ENCODE data around the gene PHLPP1.
A peak's percentile ranks its signal among the peaks of the same experiment; 100 is the strongest.
"Not testable (repeated sequence)": the region's sequence is repeated elsewhere in the genome, so short reads cannot be mapped to it uniquely, and the experiment has no call there.

PHLPP1 gene

DNA sequence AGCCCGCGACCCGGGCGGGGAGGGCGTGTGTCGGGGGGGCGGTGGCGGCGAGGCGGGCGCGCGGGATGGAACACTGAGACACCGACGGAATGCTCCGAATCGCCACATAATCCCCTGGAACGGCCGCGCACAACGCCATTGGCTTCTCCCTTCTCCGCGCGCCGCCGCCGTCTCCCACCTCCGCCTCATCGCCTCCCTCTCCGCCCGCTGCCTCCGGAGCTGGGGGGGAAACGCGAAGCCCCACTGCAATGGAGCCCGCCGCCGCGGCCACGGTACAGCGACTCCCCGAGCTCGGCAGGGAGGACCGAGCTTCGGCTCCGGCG is at the start of gene PHLPP1:
Gene PHLPP1 (plus strand): TSS at position 106 of the 323 bp plus-strand sequence. CDS start 143 bp downstream, at position 249.
- DNase-seq (ENCODE audit: insufficient read length, low spot score) (no peak), FAIRE-seq (no peak)
- TF ChIP-seq POLR2A (IDR thresholded peaks at IDR 0.05; ENCODE audit: low read depth, low read length), result peak; percentile 85

DNA sequence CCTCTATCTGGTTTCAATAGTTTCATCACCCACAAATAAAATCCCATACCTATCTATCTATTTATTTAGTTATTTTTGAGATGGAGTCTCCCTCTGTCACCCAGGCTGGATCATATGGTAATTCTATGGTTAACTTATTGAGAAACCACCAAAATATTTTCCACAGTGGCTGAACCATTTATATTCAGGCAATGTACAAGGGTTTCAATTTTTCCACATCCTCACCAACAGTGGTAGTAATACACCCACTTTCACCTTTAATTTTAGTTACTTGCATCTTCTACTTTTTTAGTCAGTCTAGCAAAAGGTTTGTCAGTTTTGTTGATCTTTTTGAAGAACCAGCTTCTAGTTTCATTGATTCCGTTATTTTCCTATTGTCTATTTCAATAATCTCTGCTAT is 46.1 kb upstream of the PHLPP1 start:
- TF ChIP-seq POLR2A (IDR thresholded peaks at IDR 0.05; ENCODE audit: low read depth, low read length), result no peak

DNA sequence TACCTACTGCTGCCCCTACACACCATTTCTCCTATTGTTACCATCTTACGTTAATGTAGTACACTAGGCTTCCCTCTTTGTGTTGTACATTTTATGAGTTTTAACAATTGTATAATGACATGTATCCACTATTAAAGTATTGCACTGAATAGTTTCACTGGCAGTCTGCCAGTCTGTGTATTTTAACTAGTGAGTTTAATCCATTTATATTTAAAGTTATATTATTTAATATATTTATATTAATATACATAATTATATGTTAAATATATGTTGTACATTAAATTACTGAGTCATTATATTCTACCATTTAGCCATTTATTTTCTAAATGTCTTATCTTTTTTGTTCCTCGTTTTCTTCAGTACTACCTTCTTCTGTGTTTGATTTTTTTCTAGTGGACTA is 44.8 kb upstream of the PHLPP1 start:
- FAIRE-seq (no peak), DNase-seq (ENCODE audit: insufficient read length, low spot score) (no peak)
- TF ChIP-seq POLR2A (IDR thresholded peaks at IDR 0.05; ENCODE audit: low read depth, low read length), result no peak

More for the DNA sequence above, 46.1 kb upstream of the PHLPP1 start:
- DNase-seq (ENCODE audit: insufficient read length, low spot score) (no peak), FAIRE-seq (no peak)

DNA sequence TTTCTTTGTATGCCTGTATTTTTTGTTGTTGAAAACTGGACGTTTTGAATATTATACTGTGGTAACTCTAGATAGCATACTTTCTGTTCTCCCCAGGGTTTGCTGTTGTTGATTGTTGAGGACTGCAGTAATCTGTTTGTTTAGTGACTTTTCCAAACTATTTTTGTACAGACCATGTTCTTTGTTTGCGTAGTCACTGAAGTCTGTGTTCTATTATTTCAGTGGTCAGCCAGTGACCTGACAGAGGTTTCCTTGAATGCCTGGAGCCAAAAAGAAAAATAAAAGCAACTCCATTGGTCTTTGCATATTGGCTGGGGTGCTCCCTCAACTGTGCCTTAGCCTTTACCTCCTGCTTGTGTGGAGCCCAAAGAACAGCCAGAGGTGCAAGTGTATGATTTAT is 42.7 kb upstream of the PHLPP1 start:
- FAIRE-seq (no peak), DNase-seq (ENCODE audit: insufficient read length, low spot score) (no peak)
- TF ChIP-seq POLR2A (IDR thresholded peaks at IDR 0.05; ENCODE audit: low read depth, low read length), result no peak

DNA sequence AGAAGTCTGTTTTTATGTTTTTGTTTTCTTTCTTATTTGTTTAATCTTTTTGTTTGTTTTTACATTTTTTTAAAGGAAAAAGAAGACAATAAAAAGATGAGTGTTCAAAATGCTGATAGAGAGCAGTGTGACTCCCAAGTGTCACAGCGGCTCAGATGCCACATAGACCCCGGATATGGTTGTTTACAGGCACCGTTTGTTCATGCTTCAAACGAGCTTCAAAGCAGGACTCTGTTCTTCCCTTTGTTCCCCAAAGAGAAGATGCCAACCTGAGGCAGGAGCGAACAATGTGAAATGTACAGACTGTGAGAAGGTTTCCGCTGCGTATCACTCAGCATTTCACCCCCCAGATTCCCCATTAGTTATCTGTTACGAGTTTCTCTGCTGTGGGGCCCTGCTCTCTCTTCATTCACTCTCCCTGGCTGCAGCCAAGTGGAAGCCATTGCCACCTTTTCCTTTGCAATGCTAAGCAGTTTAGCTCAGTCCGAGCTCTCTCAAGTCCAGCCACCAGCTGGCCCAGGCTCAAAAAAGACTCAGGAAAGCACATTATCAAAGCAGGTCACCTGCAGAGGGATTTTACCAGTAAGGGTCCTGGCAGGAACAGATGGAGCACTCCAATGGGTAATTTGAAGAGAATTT is 36.4 kb upstream of the PHLPP1 start:
- DNase-seq (ENCODE audit: insufficient read length, low spot score) (no peak), FAIRE-seq (no peak)
- TF ChIP-seq POLR2A (IDR thresholded peaks at IDR 0.05; ENCODE audit: low read depth, low read length), result no peak

DNA sequence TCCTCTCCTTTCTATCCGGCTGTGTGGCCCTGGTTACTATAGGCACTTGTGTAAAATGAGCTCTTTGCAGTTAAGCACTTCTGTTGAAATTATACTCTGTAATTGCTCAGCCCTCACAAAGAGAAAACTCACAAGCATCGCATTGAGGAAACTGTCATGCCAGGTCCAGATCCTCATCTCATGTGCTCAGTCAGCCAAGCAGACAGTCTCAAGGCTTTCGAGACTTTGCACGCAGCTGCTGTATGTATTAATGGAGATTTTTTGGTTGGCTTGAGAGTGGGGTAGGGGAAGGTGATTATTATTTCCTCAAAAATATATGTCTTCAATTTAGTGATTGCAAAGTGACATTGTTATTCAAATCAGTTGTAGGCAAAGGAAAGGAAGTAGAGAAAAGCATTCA is 33.0 kb upstream of the PHLPP1 start:
- DNase-seq (ENCODE audit: insufficient read length, low spot score) (no peak), FAIRE-seq (no peak)
- TF ChIP-seq POLR2A (IDR thresholded peaks at IDR 0.05; ENCODE audit: low read depth, low read length), result no peak

GRCh38 chr18:62683935-62684334 is 31.4 kb upstream of the PHLPP1 start:
- FAIRE-seq (no peak), DNase-seq (ENCODE audit: insufficient read length, low spot score) (no peak)
- no peak for TF ChIP-seq POLR2A (IDR thresholded peaks at IDR 0.05; ENCODE audit: low read depth, low read length)

DNA sequence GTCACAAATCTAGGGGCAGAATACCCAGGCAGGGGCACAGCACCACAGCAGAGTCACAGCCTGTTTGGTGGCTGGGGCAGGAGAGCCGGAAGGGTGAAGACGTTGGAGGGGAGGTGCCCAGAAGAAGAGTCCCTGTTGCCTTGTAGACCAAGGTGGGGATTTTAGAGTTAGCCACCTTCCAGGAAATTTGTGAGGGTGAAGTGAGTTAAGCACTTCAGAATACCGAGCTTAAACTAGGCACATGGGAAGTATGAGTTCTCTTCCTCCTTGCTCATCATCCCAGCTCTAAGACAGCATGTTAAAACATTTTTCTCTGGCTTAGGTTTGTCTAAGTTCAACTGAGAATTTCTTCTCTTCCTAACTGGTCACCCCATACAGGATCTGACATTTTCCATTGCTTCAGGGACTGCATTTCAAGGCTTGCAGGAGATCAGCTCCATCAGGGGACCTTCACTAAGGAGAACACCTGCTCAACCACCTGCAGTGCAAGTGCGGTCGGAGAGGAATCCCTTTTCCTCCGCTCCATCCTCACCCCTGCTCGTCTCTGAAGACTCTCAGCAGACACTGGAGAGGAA is 26.5 kb upstream of the PHLPP1 start:
- FAIRE-seq (no peak), DNase-seq (ENCODE audit: insufficient read length, low spot score) (no peak)
- TF ChIP-seq POLR2A (IDR thresholded peaks at IDR 0.05; ENCODE audit: low read depth, low read length), result no peak

GRCh38 chr18:62690236-62690815 is 25.0 kb upstream of the PHLPP1 start:
- DNase-seq (ENCODE audit: insufficient read length, low spot score), result no peak
- no peak for FAIRE-seq
- no peak for TF ChIP-seq POLR2A (IDR thresholded peaks at IDR 0.05; ENCODE audit: low read depth, low read length)

GRCh38 chr18:62693659-62694058 is 21.7 kb upstream of the PHLPP1 start:
- FAIRE-seq, result no peak
- no peak for DNase-seq (ENCODE audit: insufficient read length, low spot score)
- no peak for TF ChIP-seq POLR2A (IDR thresholded peaks at IDR 0.05; ENCODE audit: low read depth, low read length)

- TF ChIP-seq POLR2A (IDR thresholded peaks at IDR 0.05; ENCODE audit: low read depth, low read length), result no peak
- DNase-seq (ENCODE audit: insufficient read length, low spot score) (no peak), FAIRE-seq (no peak)
Observed at GRCh38 chr18:62697636-62698035, 17.7 kb upstream of the PHLPP1 start.

DNA sequence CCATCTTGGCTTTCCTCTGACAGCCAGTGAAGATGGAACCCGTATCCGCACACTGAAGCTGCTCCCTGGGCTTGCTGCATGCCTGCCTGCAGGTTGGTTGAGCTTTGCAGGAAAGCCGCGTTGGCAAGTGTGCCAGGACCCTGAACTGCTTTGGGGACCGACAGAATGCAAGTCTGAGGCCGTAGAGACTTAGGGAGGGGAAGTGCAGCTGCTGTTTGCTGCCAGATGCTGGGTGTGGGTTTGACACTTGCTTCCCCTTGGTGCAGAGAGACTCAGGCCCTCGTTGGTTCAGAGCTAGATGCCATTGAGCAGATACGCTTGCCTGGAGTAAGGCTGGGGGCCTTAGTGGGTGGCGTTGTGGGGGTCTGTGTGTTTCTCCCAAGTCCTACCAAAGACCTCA is 13.1 kb upstream of the PHLPP1 start:
- FAIRE-seq, result no peak
- TF ChIP-seq POLR2A (IDR thresholded peaks at IDR 0.05; ENCODE audit: low read depth, low read length), result no peak
- no peak for DNase-seq (ENCODE audit: insufficient read length, low spot score)

DNA sequence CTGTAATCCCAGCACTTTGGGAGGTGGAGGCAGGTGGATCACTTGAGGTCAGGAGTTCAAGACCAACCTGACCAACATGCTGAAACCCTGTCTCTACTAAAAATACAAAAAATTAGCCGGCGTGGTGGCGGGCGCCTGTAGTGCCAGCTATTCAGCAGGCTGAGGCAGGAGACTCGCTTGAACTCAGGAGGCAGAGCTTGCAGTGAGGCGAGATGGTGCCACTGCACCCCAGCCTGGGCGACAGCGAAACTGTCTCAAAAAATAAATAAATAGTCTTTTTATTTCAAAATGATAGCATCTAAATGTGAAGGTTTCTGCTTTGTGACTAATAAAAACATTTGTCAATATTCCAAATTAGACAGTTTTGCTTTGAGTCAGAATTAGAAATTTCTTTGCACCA is 8.5 kb upstream of the PHLPP1 start:
- FAIRE-seq; DNase-seq (ENCODE audit: insufficient read length, low spot score): not testable (repeated sequence)

- not testable (repeated sequence) for FAIRE-seq; DNase-seq (ENCODE audit: insufficient read length, low spot score)
Observed at GRCh38 chr18:62709908-62710307, 5.4 kb upstream of the PHLPP1 start.

DNA sequence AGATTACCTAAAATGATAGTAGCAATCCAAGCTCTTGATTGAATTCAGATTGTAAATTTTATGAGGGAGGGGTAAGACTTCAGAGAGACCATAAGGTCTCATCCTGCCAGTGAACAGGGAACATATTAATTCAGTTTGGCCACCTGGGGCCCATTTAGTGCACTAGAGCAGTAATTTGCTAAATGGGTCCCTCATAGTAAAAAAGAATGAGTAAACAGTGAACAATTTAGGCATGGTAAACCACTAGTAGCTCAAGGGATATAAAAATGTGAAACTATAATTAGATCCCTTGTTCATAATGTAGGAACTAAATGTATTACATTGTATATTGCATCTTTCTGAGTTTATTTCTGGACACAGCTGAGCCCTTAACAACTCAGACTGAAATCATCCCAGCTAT is 4.9 kb upstream of the PHLPP1 start:
- FAIRE-seq (no peak), DNase-seq (ENCODE audit: insufficient read length, low spot score) (peak; percentile 13)
- no peak for TF ChIP-seq POLR2A (IDR thresholded peaks at IDR 0.05; ENCODE audit: low read depth, low read length)

Data from H54 (cell line).